HepG2 (cell line): ENCODE results near the gene DHH. TPM values are rescaled to one million over a fixed set of nuclear protein-coding genes. Genes with fewer than 3 reads are reported as not detected.

Experiments used
- ATAC-seq: fragments of 200-7000 bp; cut with Tn5 transposase; 3 replicates; pipeline ENCODE4 v1.9.1; 2020; ENCODE audit warnings: mild to moderate bottlenecking, moderate library complexity
- BruUV-seq: library from RNA; stranded (reverse); fragments of 400-500 nt; replicated peaks from 2 replicates; lab custom pipeline; 2021; lab: Mats Ljungman, UMichigan
- CTCF ChIA-PET: fragments of 300-600 bp; formaldehyde crosslinking; extraction: SDS; loops from one replicate; lab custom pipeline; 2021; ENCODE audit warnings: low total read pairs, inconsistent platforms, low intra/inter-chr PET ratio; lab: Yijun Ruan, JAX
- POLR2A ChIA-PET: fragments of 350-600 bp; sonication (Branson Sonifier 250); formaldehyde crosslinking; loops from one replicate; lab custom pipeline; 2020; ENCODE audit warnings: antibody characterized with exemption, inconsistent platforms; lab: Yijun Ruan, JAX
- DNase-seq: peaks from one replicate; pipeline ENCODE4 v3.0.0-alpha.2; 2015; ENCODE audit warnings: low spot score
- FAIRE-seq: peaks from 3 replicates; lab custom pipeline; 2011; peaks lifted over from hg19 to GRCh38; lab: Jason Lieb, UNC
- H2AFZ ChIP-seq: one replicate; pipeline ENCODE4 v1.6.1; 2011; ENCODE audit warnings: low read length, inconsistent platforms
- H3K27ac ChIP-seq: fragments of 300-600 bp; 3 replicates; pipeline ENCODE4 v1.8.0; 2011; ENCODE audit warnings: mixed run types, mild to moderate bottlenecking, mixed read lengths, low read length, inconsistent platforms; ENCODE audit not compliant: insufficient read depth; ENCODE audit errors: extremely low read length
- H3K27me3 ChIP-seq, 2 experiments: fragments of 200-600 bp in 1 of 2; 2 replicates in 1 of 2; 3 replicates in 1 of 2; pipeline versions ENCODE4 v1.6.0 to v1.8.0; 2011; ENCODE audit warnings: low read length in 2 of 2, mild to moderate bottlenecking in 2 of 2, moderate library complexity in 2 of 2, inconsistent platforms in 1 of 2; ENCODE audit not compliant: insufficient read depth in 2 of 2, control insufficient read depth in 1 of 2
- H3K36me3 ChIP-seq, 2 experiments: fragments of 200-600 bp in 1 of 2; replicated peaks in 1 of 2; 2 replicates in 1 of 2; 3 replicates in 1 of 2; pipeline versions ENCODE4 v1.5.1 to v1.8.0; 2011; ENCODE audit warnings: low read length in 2 of 2, inconsistent platforms in 1 of 2; ENCODE audit not compliant: insufficient read depth in 2 of 2, control insufficient read depth in 1 of 2
- H3K4me1 ChIP-seq: 2 replicates; pipeline ENCODE4 v1.5.1; 2012; ENCODE audit warnings: low read length, inconsistent platforms; ENCODE audit not compliant: insufficient read depth
- H3K4me2 ChIP-seq: 2 replicates; pipeline ENCODE4 v1.6.0; 2011; ENCODE audit warnings: low read depth, low read length, inconsistent platforms
- H3K4me3 ChIP-seq, 3 experiments: fragments of 200-600 bp in 1 of 3; sonication (generic), shearing (Covaris generic) in 1 of 3; replicated peaks in 1 of 3; 2 replicates each; pipeline ENCODE4 v1.5.1; 2011 to 2016; ENCODE audit warnings: low read length in 3 of 3, inconsistent platforms in 2 of 3, low read depth in 2 of 3, mild to moderate bottlenecking in 2 of 3, control low read depth in 1 of 3, mixed read lengths in 1 of 3; ENCODE audit not compliant: insufficient read depth in 1 of 3
- H3K79me2 ChIP-seq: one replicate; pipeline ENCODE4 v1.6.1; 2011; ENCODE audit warnings: low read length, inconsistent platforms; ENCODE audit not compliant: insufficient read depth
- H3K9ac ChIP-seq: 2 replicates; pipeline ENCODE4 v1.6.0; 2011; ENCODE audit warnings: mild to moderate bottlenecking, low read depth, low read length, inconsistent platforms; ENCODE audit not compliant: insufficient read depth
- H3K9me3 ChIP-seq: 2 replicates; pipeline ENCODE4 v1.5.1; 2012; ENCODE audit warnings: mild to moderate bottlenecking, low read length
- H4K20me1 ChIP-seq: 2 replicates; pipeline ENCODE4 v1.6.0; 2011; ENCODE audit warnings: inconsistent platforms, mild to moderate bottlenecking, low read length, moderate library complexity; ENCODE audit not compliant: insufficient read depth
- ARNTL ChIP-seq: sonication (generic); formaldehyde crosslinking; IDR thresholded peaks from 2 replicates; pipeline ENCODE4 v1.4.0; 2020; ENCODE audit warnings: mild to moderate bottlenecking, missing genetic modification reagents
- ATAD3A ChIP-seq: sonication (generic); formaldehyde crosslinking; IDR thresholded peaks from 2 replicates; pipeline ENCODE4 v1.4.0; 2020; ENCODE audit warnings: missing genetic modification reagents
- FLYWCH1 ChIP-seq: sonication (generic); formaldehyde crosslinking; IDR thresholded peaks from 2 replicates; pipeline ENCODE4 v1.8.1; 2023; ENCODE audit warnings: mild to moderate bottlenecking, missing genetic modification reagents
- FOXO1 ChIP-seq: sonication (generic); formaldehyde crosslinking; IDR thresholded peaks from 2 replicates; pipeline ENCODE4 v1.4.0; 2020; ENCODE audit warnings: missing genetic modification reagents
- HIVEP1 ChIP-seq: sonication (generic); formaldehyde crosslinking; IDR thresholded peaks from 2 replicates; pipeline ENCODE4 v1.4.0; 2020; ENCODE audit warnings: mild to moderate bottlenecking, missing genetic modification reagents
- NFRKB ChIP-seq: fragments of 450-650 bp; IDR thresholded peaks from 2 replicates; pipeline ENCODE4 v1.6.1; 2017
- RBM39 ChIP-seq: fragments of 200-400 bp; formaldehyde crosslinking; IDR thresholded peaks from one replicate; pipeline ENCODE4 v1.6.1; 2018; ENCODE audit warnings: antibody characterized with exemption, mild to moderate bottlenecking, low read depth, low read length; ENCODE audit not compliant: poor library complexity, severe bottlenecking
- SAP130 ChIP-seq: IDR thresholded peaks from 2 replicates; pipeline ENCODE4 v1.6.1; 2016; ENCODE audit warnings: low read depth
- TIGD3 ChIP-seq: sonication (generic); formaldehyde crosslinking; IDR thresholded peaks from 2 replicates; pipeline ENCODE4 v1.5.1; 2020; ENCODE audit warnings: mild to moderate bottlenecking, missing genetic modification reagents, borderline replicate concordance
- ZFP62 ChIP-seq: sonication (generic); formaldehyde crosslinking; IDR thresholded peaks from 2 replicates; pipeline ENCODE4 v1.4.0; 2020; ENCODE audit warnings: missing genetic modification reagents
- ZHX1 ChIP-seq: sonication (generic); formaldehyde crosslinking; IDR thresholded peaks from 2 replicates; pipeline ENCODE4 v1.8.1; 2022; ENCODE audit warnings: low read depth, mild to moderate bottlenecking, missing genetic modification reagents
- ZNF17 ChIP-seq: sonication (generic); formaldehyde crosslinking; IDR thresholded peaks from 2 replicates; pipeline ENCODE4 v1.5.0; 2020; ENCODE audit warnings: mild to moderate bottlenecking, missing genetic modification reagents
- ZNF230 ChIP-seq: sonication (generic); formaldehyde crosslinking; IDR thresholded peaks from 2 replicates; pipeline ENCODE4 v1.4.0; 2020; ENCODE audit warnings: mild to moderate bottlenecking, missing genetic modification reagents
- ZNF234 ChIP-seq: sonication (generic); formaldehyde crosslinking; conservative IDR thresholded peaks from 2 replicates; pipeline ENCODE4 v1.5.1; 2020; ENCODE audit warnings: mild to moderate bottlenecking, missing genetic modification reagents
- ZNF382 ChIP-seq: sonication (generic); formaldehyde crosslinking; IDR thresholded peaks from 2 replicates; pipeline ENCODE4 v1.5.0; 2020; ENCODE audit warnings: missing genetic modification reagents, mild to moderate bottlenecking, borderline replicate concordance
- ZNF513 ChIP-seq: sonication (generic); formaldehyde crosslinking; conservative IDR thresholded peaks from 2 replicates; pipeline ENCODE4 v1.5.0; 2020; ENCODE audit warnings: missing genetic modification reagents
- ZNF883 ChIP-seq: sonication (generic); formaldehyde crosslinking; IDR thresholded peaks from 2 replicates; pipeline ENCODE4 v1.5.1; 2020; ENCODE audit warnings: mild to moderate bottlenecking, missing genetic modification reagents; ENCODE audit errors: not compliant biosample characterization
- ZSCAN31 ChIP-seq: sonication (generic); formaldehyde crosslinking; IDR thresholded peaks from 2 replicates; pipeline ENCODE4 v1.5.0; 2020; ENCODE audit warnings: low read depth, mild to moderate bottlenecking, missing genetic modification reagents
- WGBS: methylation state at CpG from one replicate; pipeline ENCODE4 v1.1.6; 2017; ENCODE audit warnings: low lambda C conversion rate; 5-methylcytosine and 5-hydroxymethylcytosine counted together
- in situ Hi-C: cut with HindIII; loops from 2 replicates; pipeline ENCODE4 v1.10.0; 2017; ENCODE audit warnings: low pct_unique_long_range_greater_than_20kb; ENCODE audit not compliant: extremely low pct_ligation_motif_present
- intact Hi-C: fragments of 100-400 bp; cut with micrococcal nuclease; formaldehyde crosslinking; loops from one replicate; pipeline ENCODE4 v1.10.0; 2022; ENCODE audit not compliant: unreplicated experiment
- polyA plus RNA-seq, 8 experiments: library from polyadenylated mRNA; depleted of rRNA in 3 of 8; stranded (reverse) in 7 of 8; unstranded in 1 of 8; fragments of >200 nt; fragmentation: Illumina TruSeq in 4 of 8; extraction: Trizol in 4 of 8; gene quantifications; 2 replicates each; pipeline versions ENCODE4 v1.2.1 to v1.2.3, GENCODE V29; 2011 to 2016; ENCODE audit warnings: low read depth in 4 of 8, missing spikeins in 1 of 8, mixed read lengths in 1 of 8; ENCODE audit not compliant: insufficient read depth in 1 of 8
- total RNA-seq, 5 experiments: library from RNA; depleted of rRNA; stranded (reverse); fragments of >200 nt; fragmentation: Illumina TruSeq; extraction: Trizol; gene quantifications; 2 replicates each; pipeline ENCODE4 v1.2.3, GENCODE V29; 2016; ENCODE audit warnings: low read depth in 1 of 5

The DHH gene
- total and polyA plus RNA-seq, 2 of the 13 experiments (the other 11 are each of a cell fraction or from before 2014, with no cell fraction given) = not detected

- no peaks in the 10 kb centered on the region for H3K9me3 ChIP-seq
- FAIRE-seq = peak; percentile 99
- peaks cover under 1 to 6% of the 10 kb centered on the region in 2 experiments; a peak in 2 of 5 replicates for H3K36me3 ChIP-seq
- peak within 1 kb of the TSS; percentile 87 for H2AFZ ChIP-seq
- H3K4me2 ChIP-seq = peak within 1 kb of the TSS; percentile 91
- ATAC-seq = peak; percentile 98
- no TSS peak for BruUV-seq
- H3K4me1 ChIP-seq = peaks cover 21% of the 10 kb centered on the region
- POLR2A ChIA-PET = interaction anchor here (0.8 to 3.8 kb wide), 10 partner anchors 9 to 124 kb away, joined by 3 to 57 read pairs (median 4); partner anchors contain the start of genes DHH, RHEBL1 and TUBA1B
- CTCF ChIA-PET = interaction anchor here (1.0 to 1.3 kb wide), 2 partner anchors 11 to 23 kb away, joined by 3 read pairs; no protein-coding TSS in a partner anchor
- H3K27me3 ChIP-seq = no peaks in the 10 kb centered on the region; a peak in 1 of 5 replicates
- peak within 1 kb of the TSS; percentile 75 to 95 (median 87) for H3K4me3 ChIP-seq
- H4K20me1 ChIP-seq = 0 out of 2 replicates have a peak, but pooled peaks cover 9% of the 10 kb centered on the region
- intact Hi-C loops = no loop called here
- H3K79me2 ChIP-seq = peaks cover 15% of the 10 kb centered on the region
- in situ Hi-C loops = no loop called here
- DNase-seq = peak; percentile 97
- H3K27ac ChIP-seq = peak within 1 kb of the TSS; percentile 58
- H3K9ac ChIP-seq = peak within 1 kb of the TSS; percentile 75
- WGBS = 3% methylated on average over 17 of the region's 43 CpGs
- peak; percentile 78 for TF ChIP-seq ZNF883
- no peak for TF ChIP-seq FOXO1 (CRISPR knock-in tag)
- no peak for TF ChIP-seq ZFP62 (CRISPR knock-in tag)
- TF ChIP-seq ZNF230 (CRISPR knock-in tag) = peak; percentile 80; the same call in 1 of the 2 replicates
- TF ChIP-seq ATAD3A (CRISPR knock-in tag) = no peak
- TF ChIP-seq ZNF17 (CRISPR knock-in tag) = no peak
- no peak for TF ChIP-seq NFRKB
- 0 out of 2 replicates have a peak, but pooled peaks have one; percentile 35 for TF ChIP-seq ARNTL (CRISPR knock-in tag)
- peak; percentile 73; the same call in 1 of the 2 replicates for TF ChIP-seq HIVEP1 (CRISPR knock-in tag)
- TF ChIP-seq SAP130 (CRISPR knock-in tag) = peak; percentile 80
- no peak for TF ChIP-seq ZNF382 (CRISPR knock-in tag)
- no peak for TF ChIP-seq ZHX1 (CRISPR knock-in tag)
- no peak; the same call in 1 of the 2 replicates for TF ChIP-seq ZSCAN31 (CRISPR knock-in tag)
- 0 out of 2 replicates have a peak, but pooled peaks have one; percentile 50 for TF ChIP-seq TIGD3 (CRISPR knock-in tag)
- no peak for TF ChIP-seq ZNF513 (CRISPR knock-in tag)
- no peak for TF ChIP-seq RBM39
- no peak for TF ChIP-seq FLYWCH1
- no peak for TF ChIP-seq ZNF234 (CRISPR knock-in tag)
These were observed 16.0 kb upstream of the DHH start, which contains the start of gene LMBR1L for GRCh38 chr12:49110464-49111155. Gene LMBR1L, minus strand, starts transcription at chr12:49110847. Its CDS starts 292 bp downstream, at chr12:49110555.
